MG63 (cell line): ENCODE data around the gene UBE4A. TPM values are rescaled to one million over a fixed set of nuclear protein-coding genes. Genes with fewer than 3 reads are reported as not detected.

Experiments used
- DNase-seq: peaks from one replicate; pipeline ENCODE4 v3.0.0-alpha.2; 2020
- H3K27me3 ChIP-seq: fragments of 250-450 bp; sonication (Bioruptor Pico); 2 replicates; pipeline ENCODE4 v1.5.1; 2020; ENCODE audit warnings: mild to moderate bottlenecking, moderate library complexity
- H3K36me3 ChIP-seq: fragments of 250-450 bp; sonication (Bioruptor Pico); 2 replicates; pipeline ENCODE4 v1.5.1; 2020; ENCODE audit warnings: mild to moderate bottlenecking, moderate library complexity
- H3K4me3 ChIP-seq: fragments of 250-450 bp; sonication (Bioruptor Pico); 2 replicates; pipeline ENCODE4 v1.5.1; 2020; ENCODE audit warnings: mild to moderate bottlenecking, moderate library complexity
- H3K9me3 ChIP-seq: fragments of 250-450 bp; sonication (Bioruptor Pico); 2 replicates; pipeline ENCODE4 v1.5.1; 2020; ENCODE audit warnings: mild to moderate bottlenecking, moderate library complexity
- total RNA-seq: library from RNA; depleted of rRNA; stranded (reverse); fragments of >200 nt; shearing (Covaris generic); gene quantifications from 2 replicates; pipeline ENCODE4 v1.2.3, GENCODE V29; 2014; ENCODE audit warnings: low replicate concordance; rRNA removed

UBE4A gene
- total RNA-seq, 1 experiment from 2014 or later: 30.3 TPM

DNA sequence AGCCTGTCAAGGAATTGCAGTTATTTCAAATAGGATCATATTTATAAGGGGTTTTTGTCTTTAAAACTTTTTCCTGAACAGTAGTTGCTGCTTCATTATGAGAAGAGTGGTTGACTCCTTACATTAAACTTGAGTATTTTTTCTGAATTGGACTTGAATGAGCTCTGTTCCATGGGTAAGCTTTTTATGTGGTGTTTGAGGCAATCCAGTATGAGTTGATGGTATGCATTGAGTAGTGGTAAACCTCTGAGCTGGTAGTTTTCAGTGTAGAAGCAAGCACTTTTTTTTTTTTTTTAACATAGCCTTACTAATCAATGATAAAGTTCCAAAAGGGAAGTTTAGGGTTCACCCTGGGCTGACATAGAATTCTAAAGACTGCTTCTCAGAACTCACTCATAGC lies 80.2 kb downstream of the UBE4A start:
- H3K9me3 ChIP-seq: no peaks in the 10 kb centered on the region
- no peak for DNase-seq
- no peak overlapping the region for H3K4me3 ChIP-seq
- H3K27me3 ChIP-seq: no peaks in the 10 kb centered on the region
- H3K36me3 ChIP-seq: peaks cover 20% of the 10 kb centered on the region

DNA sequence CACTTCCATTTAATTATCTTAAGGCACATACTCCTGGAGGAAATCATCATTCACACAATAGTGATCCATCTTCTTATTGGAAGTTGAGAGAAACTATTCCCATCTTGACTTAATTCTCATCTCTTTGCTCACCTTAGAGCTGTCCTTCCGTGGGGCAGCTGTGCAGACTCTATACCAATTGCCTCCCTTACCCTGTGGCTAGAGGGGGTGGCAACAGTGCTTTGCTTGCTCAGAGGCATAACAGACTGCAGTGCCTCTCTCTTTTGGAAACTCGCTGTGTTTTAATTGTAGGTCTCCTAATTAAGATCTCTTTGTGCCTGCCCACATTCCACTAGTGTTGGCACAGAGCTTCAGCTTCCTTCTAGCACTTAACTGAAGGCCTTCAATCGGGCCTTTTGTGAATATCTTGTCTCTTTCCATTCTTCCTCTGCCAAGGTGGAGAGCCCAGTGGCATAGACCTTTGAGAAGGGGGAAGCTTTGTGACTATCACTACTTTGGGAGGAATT lies 82.4 kb downstream of the UBE4A start:
- peaks cover 30% of the 10 kb centered on the region for H3K36me3 ChIP-seq
- no peaks in the 10 kb centered on the region for H3K27me3 ChIP-seq
- no peak overlapping the region for H3K4me3 ChIP-seq
- no peak for DNase-seq
- no peaks in the 10 kb centered on the region for H3K9me3 ChIP-seq

DNA sequence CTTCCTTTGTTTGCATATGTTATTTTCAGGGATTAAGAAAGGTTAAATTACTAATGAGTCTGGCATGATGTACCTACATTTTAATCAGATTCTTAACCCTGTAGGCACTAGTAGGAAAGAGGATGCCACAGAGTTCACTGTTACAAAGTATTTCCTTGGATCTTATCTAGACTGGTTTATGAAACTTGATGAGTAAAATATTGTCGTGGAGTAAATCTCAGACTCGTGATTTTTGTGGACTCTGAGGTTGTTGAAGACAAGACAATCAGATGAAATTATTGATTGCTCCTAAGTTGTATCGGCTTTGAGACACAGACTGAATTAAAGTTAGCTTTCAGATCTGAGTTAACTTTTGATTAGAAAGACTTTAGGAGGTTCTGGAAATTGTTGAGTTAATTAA lies 82.9 kb downstream of the UBE4A start:
- DNase-seq: no peak
- H3K36me3 ChIP-seq: peaks cover 31% of the 10 kb centered on the region
- H3K27me3 ChIP-seq: no peaks in the 10 kb centered on the region

DNA sequence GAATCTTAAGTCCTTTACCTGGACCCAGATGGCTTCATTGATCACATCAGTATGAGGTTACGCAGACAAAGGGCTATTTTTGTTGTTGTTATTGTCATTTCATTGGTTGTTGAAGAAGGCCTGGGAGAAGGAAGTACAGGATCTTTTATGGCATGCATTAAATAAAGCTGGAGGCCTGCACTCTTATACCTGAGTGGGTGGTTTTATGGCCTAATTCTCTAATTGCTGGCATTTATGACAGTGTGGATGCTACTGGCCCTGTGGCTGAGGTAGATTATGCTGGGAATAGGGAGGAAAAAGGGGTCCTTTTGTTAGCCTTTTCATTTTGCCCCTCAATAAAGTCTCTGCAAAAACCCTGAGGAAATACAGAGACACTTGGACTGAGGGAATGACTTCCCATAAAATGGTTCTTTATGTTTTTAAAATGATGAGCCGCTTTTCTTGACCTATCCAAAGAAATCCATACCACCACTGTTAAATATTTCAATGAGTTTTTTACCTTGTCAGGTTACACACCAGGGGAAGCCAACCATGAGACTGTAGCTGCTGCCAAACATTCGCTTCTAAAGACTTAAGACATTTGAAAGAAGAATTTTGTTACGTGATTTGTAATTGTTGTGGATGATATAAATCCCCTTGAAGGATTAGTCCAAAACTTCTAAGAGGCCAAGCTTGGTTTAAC lies 83.6 kb downstream of the UBE4A start:
- no peak for DNase-seq
- no peak overlapping the region for H3K4me3 ChIP-seq
- no peaks in the 10 kb centered on the region for H3K9me3 ChIP-seq
- H3K27me3 ChIP-seq: no peaks in the 10 kb centered on the region
- peaks cover 37% of the 10 kb centered on the region for H3K36me3 ChIP-seq

More for the DNA sequence above, 82.9 kb downstream of the UBE4A start:
- Histone ChIP-seq H3K4me3 (no peak overlapping the region), H3K9me3 (no peaks in the 10 kb centered on the region)

DNA sequence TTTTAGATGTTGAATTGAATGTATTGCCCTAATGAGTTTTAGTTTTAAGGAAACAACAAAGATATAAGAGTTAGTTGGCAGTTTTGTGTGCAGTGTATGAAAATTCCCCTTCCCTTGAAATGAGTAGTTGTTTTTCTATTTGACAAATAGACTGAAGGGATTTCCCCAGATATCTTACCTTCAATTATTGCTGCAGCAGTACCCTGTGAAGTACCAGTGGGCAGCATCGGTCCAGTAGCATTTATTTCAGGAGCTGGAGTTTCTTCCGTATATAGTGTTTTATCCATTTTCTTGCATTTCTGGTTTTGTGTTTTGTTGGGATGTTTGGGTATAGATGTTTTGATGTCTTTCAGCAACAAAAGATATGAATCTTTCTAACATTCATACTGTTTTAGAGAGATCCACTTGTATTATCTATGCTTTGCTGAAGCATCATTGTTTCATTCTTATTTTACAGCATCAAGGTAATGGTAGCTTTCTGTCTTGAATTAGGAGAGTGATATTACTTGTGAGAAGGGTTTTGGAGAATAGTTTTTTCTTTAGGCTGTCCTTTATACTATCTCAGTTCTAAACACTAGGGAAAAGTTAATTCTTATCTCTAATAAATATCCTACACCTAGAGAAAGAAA lies 84.3 kb downstream of the UBE4A start:
- Histone ChIP-seq H3K4me3 (no peak overlapping the region), H3K36me3 (peaks cover 37% of the 10 kb centered on the region), H3K27me3 (no peaks in the 10 kb centered on the region), H3K9me3 (no peaks in the 10 kb centered on the region)
- DNase-seq: no peak

DNA sequence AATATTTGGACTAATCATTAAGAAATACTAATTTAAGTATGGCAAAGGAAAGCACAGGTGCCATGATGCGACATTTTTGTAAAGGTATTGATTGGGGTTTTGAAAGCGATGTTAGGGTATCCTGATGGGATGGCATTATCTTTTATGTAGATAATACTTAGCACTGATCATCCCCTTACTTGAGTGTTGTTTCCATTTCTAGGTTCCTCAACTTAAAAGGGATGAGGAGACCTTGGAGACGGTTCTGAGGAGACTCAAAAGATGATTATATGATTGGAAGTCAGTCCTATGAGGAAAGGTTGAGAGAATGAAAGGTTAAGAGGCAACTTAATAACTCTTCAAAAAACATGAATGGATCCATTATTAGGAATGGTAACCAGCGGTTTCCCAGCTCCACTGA lies 88.0 kb downstream of the UBE4A start:
- no peaks in the 10 kb centered on the region for H3K27me3 ChIP-seq
- no peak overlapping the region for H3K4me3 ChIP-seq
- no peaks in the 10 kb centered on the region for H3K9me3 ChIP-seq
- no peak for DNase-seq
- peaks cover 25% of the 10 kb centered on the region for H3K36me3 ChIP-seq

DNA sequence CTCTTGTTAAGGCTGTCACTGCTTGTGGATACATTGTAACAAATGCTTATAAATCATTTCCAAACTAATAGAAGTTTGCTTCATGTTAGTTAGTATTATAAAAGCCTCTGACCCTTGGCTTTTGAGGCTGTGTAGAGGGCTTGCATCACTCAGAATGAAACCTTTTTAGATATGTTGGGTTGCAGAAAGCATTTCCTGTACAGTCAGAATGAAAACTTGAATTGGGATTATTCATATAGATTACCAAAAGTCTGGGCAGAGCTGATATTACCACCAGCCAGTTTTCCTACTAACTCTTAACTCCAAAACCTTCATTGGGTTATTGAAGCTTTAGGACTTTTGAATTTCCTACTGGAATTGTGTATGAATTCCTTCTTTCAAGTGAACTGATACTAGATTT lies 88.9 kb downstream of the UBE4A start:
- no peak for DNase-seq
- H3K36me3 ChIP-seq: peaks cover 25% of the 10 kb centered on the region
- H3K9me3 ChIP-seq: no peaks in the 10 kb centered on the region
- H3K27me3 ChIP-seq: no peaks in the 10 kb centered on the region
- no peak overlapping the region for H3K4me3 ChIP-seq

Other genes starting within 250 kb of the UBE4A start
- 0.23 and 0.35 TPM in 2 replicates for gene SCN4B, start 206.8 kb upstream of the UBE4A start, total RNA-seq
- gene SCN2B, start 183.0 kb upstream of the UBE4A start, total RNA-seq: not detected in 2 replicates
- gene JAML, start 134.6 kb upstream of the UBE4A start, total RNA-seq: not detected in 2 replicates
- 1.3 and 1.6 TPM in 2 replicates for gene MPZL3, start 107.2 kb upstream of the UBE4A start, total RNA-seq
- not detected in 2 replicates for gene MPZL2, start 95.3 kb upstream of the UBE4A start, total RNA-seq
- gene CD3E, start 54.9 kb upstream of the UBE4A start, total RNA-seq: not detected in 2 replicates
- not detected in 2 replicates for gene CD3D, start 16.9 kb upstream of the UBE4A start, total RNA-seq
- not detected in 2 replicates for gene CD3G, start 15.3 kb upstream of the UBE4A start, total RNA-seq
- 113 and 709 TPM in 2 replicates for gene ATP5MG, start 42.0 kb downstream of the UBE4A start, total RNA-seq
- 6.5 and 11.9 TPM in 2 replicates for gene KMT2A, start 76.9 kb downstream of the UBE4A start, total RNA-seq
- not detected in 2 replicates for gene TTC36, start 167.9 kb downstream of the UBE4A start, total RNA-seq
- 0.89 TPM in 1 of 2 replicates, not detected in the other for gene TMEM25, start 171.6 kb downstream of the UBE4A start, total RNA-seq
- gene IFT46, start 206.3 kb downstream of the UBE4A start, total RNA-seq: 41.0 and 214 TPM in 2 replicates
- 92.2 and 122 TPM in 2 replicates for gene ARCN1, start 212.8 kb downstream of the UBE4A start, total RNA-seq
- 55.3 and 58.4 TPM in 2 replicates for gene PHLDB1, start 248.0 kb downstream of the UBE4A start, total RNA-seq